Measurements from ENCODE around the gene SELENOO. TPM values are rescaled to one million over a fixed set of nuclear protein-coding genes. Genes with fewer than 3 reads are reported as not detected.

Gene SELENOO
- total RNA-seq, 1 donor from 2014 or later = 17.6 TPM

DNA sequence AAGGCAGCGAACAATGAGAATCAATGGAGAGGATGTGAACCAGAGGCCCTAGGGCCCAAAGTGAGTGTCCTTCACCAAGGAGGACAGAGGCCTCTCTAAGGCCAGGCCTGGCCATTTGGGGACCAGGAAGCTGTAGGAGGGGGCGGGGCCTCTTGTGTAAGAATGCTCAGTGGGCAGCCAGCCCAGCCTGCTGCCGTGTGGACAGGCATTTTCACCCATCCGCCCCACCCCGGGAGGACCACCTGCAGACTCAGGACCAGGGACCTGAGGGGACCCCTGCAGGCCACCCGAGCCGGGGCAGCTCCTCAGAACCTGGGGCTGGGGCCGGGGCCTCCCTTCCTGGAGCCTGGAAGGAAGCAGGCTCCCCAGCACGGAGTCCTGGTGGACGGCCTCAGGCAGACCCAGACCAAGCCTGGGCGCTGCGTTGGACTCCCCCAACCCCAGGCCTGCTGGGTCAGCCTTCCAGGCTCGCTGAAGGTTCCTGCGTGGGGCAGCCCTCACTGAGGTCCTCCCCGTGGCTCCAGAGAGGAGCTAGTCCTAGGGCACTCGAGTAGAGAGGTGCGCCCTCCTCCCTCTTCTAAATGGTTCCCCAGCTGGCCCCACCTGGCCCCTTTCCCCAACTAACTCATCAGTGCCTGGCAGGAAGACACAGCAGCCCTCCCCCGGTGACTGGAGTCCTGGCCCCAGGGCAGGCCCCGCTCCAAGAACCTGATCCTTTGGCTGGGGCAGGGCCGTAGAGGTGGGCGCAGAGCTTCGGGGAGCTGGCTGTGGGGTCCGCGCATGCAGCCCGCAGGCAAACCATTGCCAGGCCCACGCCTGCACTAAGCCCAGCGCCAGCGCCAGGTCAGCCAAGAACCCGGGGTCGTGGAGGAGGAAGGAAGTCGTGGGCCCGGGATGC, 16.6 kb upstream of the SELENOO start:
- H3K27me3 ChIP-seq = no peaks in the 10 kb centered on the region
- peak overlapping the region; percentile 62 for H3K4me3 ChIP-seq
- DNase-seq = peak; percentile 89
- TF ChIP-seq, protein P1, sequence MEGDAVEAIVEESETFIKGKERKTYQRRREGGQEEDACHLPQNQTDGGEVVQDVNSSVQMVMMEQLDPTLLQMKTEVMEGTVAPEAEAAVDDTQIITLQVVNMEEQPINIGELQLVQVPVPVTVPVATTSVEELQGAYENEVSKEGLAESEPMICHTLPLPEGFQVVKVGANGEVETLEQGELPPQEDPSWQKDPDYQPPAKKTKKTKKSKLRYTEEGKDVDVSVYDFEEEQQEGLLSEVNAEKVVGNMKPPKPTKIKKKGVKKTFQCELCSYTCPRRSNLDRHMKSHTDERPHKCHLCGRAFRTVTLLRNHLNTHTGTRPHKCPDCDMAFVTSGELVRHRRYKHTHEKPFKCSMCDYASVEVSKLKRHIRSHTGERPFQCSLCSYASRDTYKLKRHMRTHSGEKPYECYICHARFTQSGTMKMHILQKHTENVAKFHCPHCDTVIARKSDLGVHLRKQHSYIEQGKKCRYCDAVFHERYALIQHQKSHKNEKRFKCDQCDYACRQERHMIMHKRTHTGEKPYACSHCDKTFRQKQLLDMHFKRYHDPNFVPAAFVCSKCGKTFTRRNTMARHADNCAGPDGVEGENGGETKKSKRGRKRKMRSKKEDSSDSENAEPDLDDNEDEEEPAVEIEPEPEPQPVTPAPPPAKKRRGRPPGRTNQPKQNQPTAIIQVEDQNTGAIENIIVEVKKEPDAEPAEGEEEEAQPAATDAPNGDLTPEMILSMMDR (IDR thresholded peaks at IDR 0.05) = no peak
- no peaks in the 10 kb centered on the region for H3K9me3 ChIP-seq
- H3K36me3 ChIP-seq = no peaks in the 10 kb centered on the region
- H3K27ac ChIP-seq = peak overlapping the region; percentile 58
- H3K4me1 ChIP-seq = peaks cover 35% of the 10 kb centered on the region
- ATAC-seq = peak; percentile 53
- intact Hi-C loops (cut with DNase I) = no loop called here

DNA sequence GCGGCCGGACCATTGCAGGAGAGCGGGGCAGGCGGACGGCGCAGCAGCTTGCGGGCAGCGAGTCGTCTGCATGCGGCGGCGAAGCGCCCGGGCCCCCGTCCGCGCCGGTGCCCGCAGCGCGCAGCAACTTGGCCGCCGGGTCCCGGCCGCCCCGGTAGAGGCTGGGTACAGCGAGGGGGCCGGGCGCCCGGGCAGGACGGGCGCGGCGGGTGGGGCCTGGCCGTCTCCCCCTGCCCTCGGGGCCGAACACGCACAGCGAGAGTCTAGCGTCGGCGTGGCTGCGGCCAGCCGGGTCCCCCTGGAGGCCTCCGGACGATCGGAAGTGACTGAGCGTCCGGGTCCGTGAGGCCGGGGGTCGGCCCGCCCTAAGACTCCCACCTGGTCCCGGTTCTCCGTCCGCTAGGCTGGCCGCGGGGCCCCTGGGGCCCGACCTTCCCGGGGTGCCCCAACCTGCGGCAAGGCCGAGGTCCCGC, 15.9 kb upstream of the SELENOO start:
- DNase-seq (no peak), ATAC-seq (no peak)
- Histone ChIP-seq H3K36me3 (no peaks in the 10 kb centered on the region), H3K27ac (peak overlapping the region; percentile 63), H3K4me3 (peak overlapping the region; percentile 62), H3K4me1 (peaks cover 42% of the 10 kb centered on the region), H3K9me3 (no peaks in the 10 kb centered on the region), H3K27me3 (no peaks in the 10 kb centered on the region)
- TF ChIP-seq, protein P1 (IDR thresholded peaks at IDR 0.05) = no peak
- intact Hi-C loops (cut with DNase I) = no loop called here

DNA sequence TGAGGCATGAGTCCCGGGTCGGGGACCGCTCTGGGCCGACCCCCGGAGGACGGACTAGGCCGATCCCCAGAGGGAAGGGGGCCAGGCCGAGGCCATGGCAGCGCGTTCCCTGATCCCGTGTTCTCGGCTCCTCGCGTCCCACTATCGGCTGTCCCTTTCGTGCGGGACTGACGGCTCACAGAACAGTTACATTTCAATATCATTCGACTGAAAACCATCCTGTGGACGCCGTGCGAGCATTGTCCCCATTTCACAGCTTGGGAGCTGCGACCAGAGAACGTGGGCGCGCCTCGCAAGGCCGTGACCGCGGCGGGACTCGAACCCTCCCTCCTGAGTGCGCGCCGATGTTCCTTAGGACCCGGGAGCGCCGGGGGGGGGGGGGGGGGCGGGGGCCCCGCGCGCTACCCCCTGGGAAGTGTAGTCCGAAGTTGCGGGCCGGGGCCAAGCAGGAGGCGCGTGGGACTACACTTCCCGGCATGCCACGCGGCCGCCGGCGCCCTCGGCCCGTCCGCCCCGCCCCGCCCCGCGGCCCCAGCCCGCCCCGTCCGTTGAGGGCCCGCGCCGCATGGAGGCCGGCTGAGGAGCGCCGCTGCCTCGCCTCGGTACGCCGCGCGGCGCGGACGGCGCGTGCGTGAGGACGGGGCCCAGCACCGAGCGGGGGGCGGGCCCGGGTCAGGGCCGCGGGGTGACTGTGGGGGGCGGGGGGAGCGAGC, 15.3 kb upstream of the SELENOO start, which contains the start of gene TRABD:
TRABD (plus strand) TSS at position 539 of the 713 bp plus-strand sequence. CDS start 7,148 bp downstream, outside the sequence.
- H3K27me3 ChIP-seq = no peaks in the 10 kb centered on the region
- TF ChIP-seq, protein P1 (IDR thresholded peaks at IDR 0.05) = no peak
- peak within 1 kb of the TSS; percentile 70 for H3K27ac ChIP-seq
- peaks cover 48% of the 10 kb centered on the region for H3K4me1 ChIP-seq
- no peaks in the 10 kb centered on the region for H3K9me3 ChIP-seq
- H3K4me3 ChIP-seq = peak within 1 kb of the TSS; percentile 68
- intact Hi-C loops (cut with DNase I) = no loop called here
- no peaks in the 10 kb centered on the region for H3K36me3 ChIP-seq
- ATAC-seq (peak; percentile 84), DNase-seq (peak; percentile 95)

DNA sequence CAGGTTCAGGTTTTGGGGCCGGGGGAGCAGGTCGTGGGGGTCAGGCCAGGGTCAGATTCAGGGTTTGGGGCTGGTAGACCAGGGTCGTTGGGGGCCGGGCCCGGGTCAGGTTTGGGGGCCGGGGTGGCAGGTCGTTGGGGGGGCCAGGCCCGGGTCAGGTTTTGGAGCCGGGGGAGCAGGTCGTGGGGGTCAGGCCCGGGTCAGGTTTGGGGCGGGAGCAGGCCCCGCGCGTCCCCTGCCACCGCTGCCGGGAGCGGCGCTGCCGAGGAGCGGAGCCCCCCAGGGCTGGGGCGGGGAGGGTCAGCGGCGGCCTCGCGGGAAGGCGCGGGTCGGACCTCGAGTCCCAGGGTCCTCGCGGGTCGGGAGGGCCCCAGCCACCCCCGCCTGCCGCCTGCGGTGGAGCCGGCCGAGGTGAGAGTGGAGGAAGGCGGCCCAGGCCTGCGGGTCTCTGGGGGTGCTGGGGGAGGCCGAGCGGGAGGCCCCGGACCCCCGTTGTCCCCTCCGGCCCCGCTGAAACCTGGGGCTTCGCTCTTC, 14.6 kb upstream of the SELENOO start:
- intact Hi-C loops (cut with DNase I) = no loop called here
- TF ChIP-seq, protein P1 (IDR thresholded peaks at IDR 0.05) = no peak
- ATAC-seq (no peak), DNase-seq (no peak)
- Histone ChIP-seq H3K9me3 (no peaks in the 10 kb centered on the region), H3K4me3 (peak overlapping the region; percentile 68), H3K27ac (peak overlapping the region; percentile 70), H3K27me3 (no peaks in the 10 kb centered on the region), H3K4me1 (peaks cover 55% of the 10 kb centered on the region), H3K36me3 (no peaks in the 10 kb centered on the region)

DNA sequence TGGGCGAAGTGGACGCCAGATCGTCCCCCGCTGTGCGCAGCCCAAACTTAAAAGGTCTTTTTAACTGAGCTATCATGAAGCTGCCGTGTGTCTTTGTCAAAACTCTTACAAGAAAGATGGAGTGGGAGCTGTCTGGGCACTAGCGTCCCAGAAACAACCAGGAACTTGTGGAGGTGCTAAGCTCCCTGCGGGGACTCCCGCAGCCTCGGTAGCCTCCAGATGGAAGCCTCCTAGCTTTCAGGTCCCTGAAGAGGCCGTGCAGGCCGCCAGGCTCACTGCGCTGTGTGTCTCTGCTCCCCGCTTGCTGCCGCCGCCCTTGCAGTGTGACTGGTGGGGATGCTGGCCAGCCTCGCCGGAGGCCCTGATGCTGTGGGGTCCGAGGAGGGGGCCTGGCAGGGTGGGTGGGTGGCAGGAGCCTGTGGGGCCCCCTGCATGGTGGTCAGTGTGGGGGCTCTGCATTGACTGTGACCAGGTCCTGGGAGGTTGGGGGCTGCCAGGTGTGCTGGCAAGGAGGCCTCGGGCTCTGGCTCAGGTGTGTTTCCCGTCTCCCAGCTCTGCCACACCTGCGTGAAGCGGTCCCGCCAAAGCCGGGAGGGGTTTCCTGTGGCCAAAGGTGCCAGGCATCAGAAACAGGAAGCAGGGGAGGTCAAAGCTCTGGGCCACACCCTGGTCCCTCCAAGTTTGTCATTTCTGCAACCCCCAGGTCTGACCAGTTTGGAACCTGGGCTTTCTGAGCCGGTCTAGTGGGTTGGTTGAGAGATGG, 13.9 kb upstream of the SELENOO start:
- TF ChIP-seq, protein P1 (IDR thresholded peaks at IDR 0.05) = no peak
- Histone ChIP-seq H3K4me1 (peaks cover 60% of the 10 kb centered on the region), H3K27me3 (no peaks in the 10 kb centered on the region), H3K36me3 (no peaks in the 10 kb centered on the region), H3K9me3 (no peaks in the 10 kb centered on the region), H3K4me3 (peak overlapping the region; percentile 68), H3K27ac (peak overlapping the region; percentile 70)
- intact Hi-C loops (cut with DNase I) = no loop called here
- ATAC-seq (no peak), DNase-seq (no peak)

All from upper lobe of right lung (tissue), 1 donor.